ENCODE results near the gene MTHFD1L. TPM values are rescaled to one million over a fixed set of nuclear protein-coding genes. Genes with fewer than 3 reads are reported as not detected.

The MTHFD1L gene
- total RNA-seq, 2 donors from 2014 or later, result 9.2 to 23.3 TPM

DNA sequence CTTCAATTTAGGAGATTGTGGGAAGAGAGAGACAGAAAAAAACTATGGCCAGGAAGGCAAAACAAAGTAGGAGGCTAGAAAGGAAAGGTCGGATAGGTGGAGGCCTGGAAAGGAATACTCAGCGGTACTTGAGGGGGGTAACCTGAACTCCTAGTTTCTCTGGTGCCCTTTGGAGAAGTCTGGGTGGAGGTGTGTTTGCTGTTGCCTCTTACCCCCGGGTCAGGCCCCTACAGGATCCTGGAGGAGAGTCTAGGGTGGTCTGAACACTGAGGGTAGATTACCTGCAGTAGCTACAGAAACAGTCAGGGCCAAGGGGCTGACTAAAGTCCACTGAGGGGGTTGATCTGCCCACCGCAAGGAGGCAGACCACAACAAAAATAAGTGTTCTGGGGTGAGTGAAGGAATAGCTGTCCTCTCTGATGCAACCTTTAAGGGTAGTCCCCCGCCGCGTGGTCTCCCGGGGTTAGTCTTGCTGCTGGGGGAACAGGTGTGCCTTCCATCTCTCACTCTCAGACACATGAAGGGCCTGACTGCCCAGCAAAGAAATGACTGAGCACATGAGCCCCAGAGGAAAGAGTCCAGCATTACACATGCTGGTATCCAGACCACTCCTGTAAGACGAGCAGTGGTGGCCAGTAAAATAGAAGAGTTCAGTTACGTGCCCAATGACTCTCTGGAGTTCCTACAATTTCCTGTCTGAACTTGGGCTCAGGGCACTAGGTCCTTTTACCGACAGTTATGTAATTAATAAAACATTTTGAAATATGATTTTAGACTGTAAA lies 59.5 kb downstream of the MTHFD1L start:
- H3K4me1 ChIP-seq, result no peaks in the 10 kb centered on the region
- TF ChIP-seq, protein P1, sequence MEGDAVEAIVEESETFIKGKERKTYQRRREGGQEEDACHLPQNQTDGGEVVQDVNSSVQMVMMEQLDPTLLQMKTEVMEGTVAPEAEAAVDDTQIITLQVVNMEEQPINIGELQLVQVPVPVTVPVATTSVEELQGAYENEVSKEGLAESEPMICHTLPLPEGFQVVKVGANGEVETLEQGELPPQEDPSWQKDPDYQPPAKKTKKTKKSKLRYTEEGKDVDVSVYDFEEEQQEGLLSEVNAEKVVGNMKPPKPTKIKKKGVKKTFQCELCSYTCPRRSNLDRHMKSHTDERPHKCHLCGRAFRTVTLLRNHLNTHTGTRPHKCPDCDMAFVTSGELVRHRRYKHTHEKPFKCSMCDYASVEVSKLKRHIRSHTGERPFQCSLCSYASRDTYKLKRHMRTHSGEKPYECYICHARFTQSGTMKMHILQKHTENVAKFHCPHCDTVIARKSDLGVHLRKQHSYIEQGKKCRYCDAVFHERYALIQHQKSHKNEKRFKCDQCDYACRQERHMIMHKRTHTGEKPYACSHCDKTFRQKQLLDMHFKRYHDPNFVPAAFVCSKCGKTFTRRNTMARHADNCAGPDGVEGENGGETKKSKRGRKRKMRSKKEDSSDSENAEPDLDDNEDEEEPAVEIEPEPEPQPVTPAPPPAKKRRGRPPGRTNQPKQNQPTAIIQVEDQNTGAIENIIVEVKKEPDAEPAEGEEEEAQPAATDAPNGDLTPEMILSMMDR (IDR thresholded peaks at IDR 0.05), result no peak
- no peaks in the 10 kb centered on the region for H3K27me3 ChIP-seq
- H3K9me3 ChIP-seq, result no peaks in the 10 kb centered on the region
- intact Hi-C loops (cut with DNase I), result no loop called here
- no peak overlapping the region for H3K9ac ChIP-seq (ENCODE audit: low read depth in 2 of 2, low read length in 2 of 2)
- no peak overlapping the region for H3K27ac ChIP-seq
- H3K36me3 ChIP-seq, result no peaks in the 10 kb centered on the region
- no peak overlapping the region for H3K4me3 ChIP-seq
- DNase-seq, result no peak

DNA sequence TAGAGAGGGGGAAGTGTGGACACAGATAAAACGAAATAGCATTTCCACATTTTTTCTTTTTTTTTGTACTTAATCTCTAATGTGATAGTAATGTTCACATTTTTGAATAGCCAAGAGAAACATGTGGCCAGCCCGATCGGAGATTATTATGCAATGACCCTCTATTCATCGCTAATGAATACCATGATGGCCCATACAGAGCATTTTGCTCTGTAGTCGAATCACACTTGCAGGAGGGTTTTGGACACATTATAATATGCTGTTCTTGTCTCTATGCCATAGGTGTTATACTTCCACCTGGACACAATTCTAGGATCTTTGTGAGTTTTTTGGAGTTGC lies 60.1 kb downstream of the MTHFD1L start:
- TF ChIP-seq, protein P1 (IDR thresholded peaks at IDR 0.05), result no peak

DNA sequence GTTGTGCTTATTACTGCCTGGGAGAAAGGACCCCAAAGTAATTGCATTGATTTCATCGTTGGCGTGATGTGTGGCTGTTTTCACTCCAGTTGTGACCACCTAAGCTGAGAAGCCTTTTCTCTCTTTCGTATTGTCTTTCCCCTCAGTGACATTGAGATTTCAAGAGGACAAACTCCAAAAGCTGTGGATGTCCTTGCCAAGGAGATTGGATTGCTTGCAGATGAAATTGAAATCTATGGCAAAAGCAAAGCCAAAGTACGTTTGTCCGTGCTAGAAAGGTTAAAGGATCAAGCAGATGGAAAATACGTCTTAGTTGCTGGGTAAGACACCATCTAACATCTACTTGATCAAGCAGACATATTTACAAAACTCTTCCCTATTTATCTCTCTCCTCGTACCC lies 60.5 kb downstream of the MTHFD1L start:
- TF ChIP-seq, protein P1 (IDR thresholded peaks at IDR 0.05), result no peak

More for the DNA sequence above, 60.1 kb downstream of the MTHFD1L start:
- Histone ChIP-seq H3K27ac (no peak overlapping the region), H3K27me3 (no peaks in the 10 kb centered on the region), H3K4me1 (no peaks in the 10 kb centered on the region), H3K4me3 (no peak overlapping the region), H3K9ac (ENCODE audit: low read depth in 2 of 2, low read length in 2 of 2) (no peak overlapping the region), H3K9me3 (no peaks in the 10 kb centered on the region), H3K36me3 (no peaks in the 10 kb centered on the region)
- intact Hi-C loops (cut with DNase I), result no loop called here
- DNase-seq, result no peak

DNA sequence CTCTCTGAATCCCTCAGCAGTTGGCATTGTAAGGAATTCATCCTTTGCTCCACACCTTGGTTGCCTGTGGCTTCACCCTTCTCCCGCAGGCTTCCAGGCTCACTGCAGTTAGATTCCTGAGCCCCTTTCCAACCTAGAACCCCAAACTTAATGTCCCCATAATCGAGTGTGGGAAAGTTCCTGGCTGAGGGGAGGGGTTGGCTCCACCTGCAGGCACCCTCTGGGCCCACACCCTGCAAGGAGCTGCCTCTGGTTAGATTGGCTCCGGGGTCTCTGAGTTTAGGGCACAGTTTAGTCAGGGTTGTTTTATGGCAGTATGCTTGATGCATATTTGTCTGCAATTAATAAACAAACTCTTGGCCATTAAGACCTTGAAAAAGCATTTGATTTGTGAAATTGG lies 63.4 kb downstream of the MTHFD1L start:
- intact Hi-C loops (cut with DNase I), result no loop called here
- no peak for DNase-seq
- Histone ChIP-seq H3K27ac (no peak overlapping the region), H3K9me3 (no peaks in the 10 kb centered on the region), H3K4me1 (no peaks in the 10 kb centered on the region), H3K36me3 (no peaks in the 10 kb centered on the region), H3K27me3 (no peaks in the 10 kb centered on the region), H3K4me3 (no peak overlapping the region), H3K9ac (ENCODE audit: low read depth in 2 of 2, low read length in 2 of 2) (no peak overlapping the region)
- TF ChIP-seq, protein P1 (IDR thresholded peaks at IDR 0.05), result no peak

More for the DNA sequence above, 60.5 kb downstream of the MTHFD1L start:
- no peak for DNase-seq
- no peak overlapping the region for H3K27ac ChIP-seq
- intact Hi-C loops (cut with DNase I), result no loop called here
- no peaks in the 10 kb centered on the region for H3K4me1 ChIP-seq
- H3K9me3 ChIP-seq, result no peaks in the 10 kb centered on the region
- no peak overlapping the region for H3K4me3 ChIP-seq
- no peak overlapping the region for H3K9ac ChIP-seq (ENCODE audit: low read depth in 2 of 2, low read length in 2 of 2)
- no peaks in the 10 kb centered on the region for H3K36me3 ChIP-seq
- H3K27me3 ChIP-seq, result no peaks in the 10 kb centered on the region

DNA sequence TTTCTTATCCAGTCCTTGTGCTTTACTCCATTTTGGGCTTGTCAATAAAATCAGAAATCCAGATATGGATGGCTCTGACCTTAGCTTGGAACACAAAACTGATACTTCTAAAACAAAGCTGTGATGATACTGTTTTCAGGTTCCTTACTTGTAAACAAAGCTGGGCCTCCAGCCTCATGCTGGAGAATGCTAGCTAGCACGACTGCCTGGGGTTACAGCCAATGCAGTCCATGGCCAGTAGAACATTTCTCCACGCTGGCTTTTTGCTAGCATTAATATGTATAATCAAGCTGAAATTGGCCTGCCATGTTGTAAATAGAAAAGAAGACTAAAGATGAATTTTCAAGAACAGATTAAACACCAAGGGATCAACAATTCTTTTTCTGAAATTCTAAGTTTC lies 63.9 kb downstream of the MTHFD1L start:
- Histone ChIP-seq H3K27ac (no peak overlapping the region), H3K9me3 (no peaks in the 10 kb centered on the region), H3K4me3 (no peak overlapping the region), H3K4me1 (no peaks in the 10 kb centered on the region), H3K27me3 (no peaks in the 10 kb centered on the region), H3K36me3 (no peaks in the 10 kb centered on the region), H3K9ac (ENCODE audit: low read depth in 2 of 2, low read length in 2 of 2) (no peak overlapping the region)
- no peak for DNase-seq
- intact Hi-C loops (cut with DNase I), result no loop called here
- TF ChIP-seq, protein P1 (IDR thresholded peaks at IDR 0.05), result no peak

All from colonic mucosa (tissue), 4 donors.